Measurements from ENCODE around the gene CLEC2L.

Gene CLEC2L

DNA sequence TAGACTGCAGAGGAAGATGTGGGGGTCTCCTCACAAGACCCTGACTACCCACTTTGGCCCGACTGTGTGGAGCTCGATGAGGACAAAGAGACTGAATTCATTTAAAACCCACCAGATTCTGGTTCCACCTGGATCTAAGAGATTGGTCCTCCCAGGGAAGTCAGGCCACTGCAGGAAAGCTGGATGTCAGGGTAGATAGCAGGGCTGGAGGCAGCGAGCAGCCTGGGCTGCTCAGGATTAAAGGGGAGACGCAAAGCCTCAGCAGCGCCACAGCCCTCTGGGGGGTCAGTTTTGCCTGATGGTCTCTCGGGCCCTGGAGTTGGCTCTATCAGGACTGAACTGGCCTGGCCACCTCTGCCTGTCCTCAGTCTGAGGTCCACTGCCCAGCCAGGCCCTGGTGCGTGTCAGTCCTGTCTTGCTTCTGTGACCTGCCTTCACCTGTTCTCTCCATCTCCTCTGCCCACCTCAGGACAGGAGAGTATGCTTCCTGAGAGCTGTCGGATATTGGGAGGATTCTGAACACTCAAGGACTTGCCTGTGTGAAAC is 27.8 kb upstream of the CLEC2L start:
- Histone ChIP-seq H3K9ac (ENCODE audit: low read depth, low read length) (no peak overlapping the region), H3K36me3 (ENCODE audit: insufficient read depth, low read length) (no peaks in the 10 kb centered on the region), H3K4me1 (ENCODE audit: insufficient read depth, low read length) (peaks cover 6% of the 10 kb centered on the region), H3K4me3 (ENCODE audit: low read depth in 1 of 2, low read length in 2 of 2) (no peak overlapping the region), H3K27ac (ENCODE audit: low read length) (no peak overlapping the region), H2AFZ (ENCODE audit: low read depth, low read length) (no peak overlapping the region), H3K27me3 (ENCODE audit: insufficient read depth, low read length, poor library complexity) (no peaks in the 10 kb centered on the region), H3K4me2 (ENCODE audit: insufficient read depth, low read length) (no peak overlapping the region), H3K79me2 (ENCODE audit: insufficient read depth, low read length) (no peaks in the 10 kb centered on the region), H4K20me1 (ENCODE audit: insufficient read depth, low read length) (no peaks in the 10 kb centered on the region), H3K9me3 (ENCODE audit: insufficient read depth, low read length, severe bottlenecking) (no peaks in the 10 kb centered on the region)
- no peak for DNase-seq
- ATAC-seq (ENCODE audit: insufficient read depth, low read depth): no peak
- TF ChIP-seq, protein P1, sequence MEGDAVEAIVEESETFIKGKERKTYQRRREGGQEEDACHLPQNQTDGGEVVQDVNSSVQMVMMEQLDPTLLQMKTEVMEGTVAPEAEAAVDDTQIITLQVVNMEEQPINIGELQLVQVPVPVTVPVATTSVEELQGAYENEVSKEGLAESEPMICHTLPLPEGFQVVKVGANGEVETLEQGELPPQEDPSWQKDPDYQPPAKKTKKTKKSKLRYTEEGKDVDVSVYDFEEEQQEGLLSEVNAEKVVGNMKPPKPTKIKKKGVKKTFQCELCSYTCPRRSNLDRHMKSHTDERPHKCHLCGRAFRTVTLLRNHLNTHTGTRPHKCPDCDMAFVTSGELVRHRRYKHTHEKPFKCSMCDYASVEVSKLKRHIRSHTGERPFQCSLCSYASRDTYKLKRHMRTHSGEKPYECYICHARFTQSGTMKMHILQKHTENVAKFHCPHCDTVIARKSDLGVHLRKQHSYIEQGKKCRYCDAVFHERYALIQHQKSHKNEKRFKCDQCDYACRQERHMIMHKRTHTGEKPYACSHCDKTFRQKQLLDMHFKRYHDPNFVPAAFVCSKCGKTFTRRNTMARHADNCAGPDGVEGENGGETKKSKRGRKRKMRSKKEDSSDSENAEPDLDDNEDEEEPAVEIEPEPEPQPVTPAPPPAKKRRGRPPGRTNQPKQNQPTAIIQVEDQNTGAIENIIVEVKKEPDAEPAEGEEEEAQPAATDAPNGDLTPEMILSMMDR (IDR thresholded peaks at IDR 0.05; ENCODE audit: borderline replicate concordance, extremely low read depth, low read length, poor library complexity, severe bottlenecking): no peak
- TF ChIP-seq EZH2 (IDR thresholded peaks at IDR 0.05; ENCODE audit: borderline replicate concordance, low read depth, low read length, severe bottlenecking): no peak

DNA sequence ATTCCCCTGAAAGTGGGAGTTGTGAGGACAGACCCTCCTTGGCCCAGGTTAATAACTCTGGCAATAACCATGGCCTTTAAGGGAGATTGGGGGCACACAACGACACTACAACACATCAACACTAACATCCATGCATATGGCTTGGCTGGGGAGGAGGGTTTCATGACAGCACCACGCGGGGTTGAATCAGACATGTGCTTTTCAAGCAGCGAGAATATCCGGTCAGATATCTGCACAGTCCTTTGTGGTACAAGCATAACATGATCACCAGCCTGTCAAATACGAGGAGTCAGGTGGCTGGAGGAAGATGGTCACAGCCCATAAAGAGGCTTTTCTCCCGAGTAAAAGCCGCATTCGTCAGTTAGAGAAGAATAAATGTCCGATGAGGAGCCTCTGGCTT is 27.0 kb upstream of the CLEC2L start:
- no peaks in the 10 kb centered on the region for H4K20me1 ChIP-seq (ENCODE audit: insufficient read depth, low read length)
- H3K4me2 ChIP-seq (ENCODE audit: insufficient read depth, low read length): no peak overlapping the region
- no peak for ATAC-seq (ENCODE audit: insufficient read depth, low read depth)
- no peak overlapping the region for H3K27ac ChIP-seq (ENCODE audit: low read length)
- H3K27me3 ChIP-seq (ENCODE audit: insufficient read depth, low read length, poor library complexity): no peaks in the 10 kb centered on the region
- H3K36me3 ChIP-seq (ENCODE audit: insufficient read depth, low read length): no peaks in the 10 kb centered on the region
- H3K9ac ChIP-seq (ENCODE audit: low read depth, low read length): no peak overlapping the region
- H2AFZ ChIP-seq (ENCODE audit: low read depth, low read length): no peak overlapping the region
- peaks cover 6% of the 10 kb centered on the region for H3K4me1 ChIP-seq (ENCODE audit: insufficient read depth, low read length)
- H3K4me3 ChIP-seq (ENCODE audit: low read depth in 1 of 2, low read length in 2 of 2): no peak overlapping the region
- DNase-seq: no peak
- H3K9me3 ChIP-seq (ENCODE audit: insufficient read depth, low read length, severe bottlenecking): no peaks in the 10 kb centered on the region
- TF ChIP-seq, protein P1 (IDR thresholded peaks at IDR 0.05; ENCODE audit: borderline replicate concordance, extremely low read depth, low read length, poor library complexity, severe bottlenecking): no peak
- TF ChIP-seq EZH2 (IDR thresholded peaks at IDR 0.05; ENCODE audit: borderline replicate concordance, low read depth, low read length, severe bottlenecking): no peak
- H3K79me2 ChIP-seq (ENCODE audit: insufficient read depth, low read length): no peaks in the 10 kb centered on the region

DNA sequence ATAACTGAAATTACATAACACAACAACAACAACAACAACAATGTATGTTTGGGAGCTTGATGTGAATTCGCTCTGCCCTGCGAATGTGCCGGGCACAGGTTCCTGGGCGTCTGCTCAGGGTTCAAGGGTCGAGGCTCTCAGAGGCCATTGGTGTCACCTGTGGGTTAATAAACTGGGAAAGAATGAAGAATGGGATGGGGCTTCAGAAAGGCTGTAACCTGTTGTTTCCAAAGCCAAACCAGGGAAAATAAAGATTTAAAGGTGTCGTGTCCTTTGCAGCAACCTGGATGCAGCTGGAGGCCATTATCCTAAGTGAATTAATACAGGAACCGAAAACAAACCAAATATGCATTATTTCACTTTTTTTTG is 22.7 kb upstream of the CLEC2L start:
- DNase-seq (no peak), ATAC-seq (ENCODE audit: insufficient read depth, low read depth) (no peak)
- H4K20me1 ChIP-seq (ENCODE audit: insufficient read depth, low read length): no peaks in the 10 kb centered on the region
- no peaks in the 10 kb centered on the region for H3K36me3 ChIP-seq (ENCODE audit: insufficient read depth, low read length)
- no peaks in the 10 kb centered on the region for H3K79me2 ChIP-seq (ENCODE audit: insufficient read depth, low read length)
- peaks cover 6% of the 10 kb centered on the region for H3K4me1 ChIP-seq (ENCODE audit: insufficient read depth, low read length)
- H3K27ac ChIP-seq (ENCODE audit: low read length): no peak overlapping the region
- H3K4me2 ChIP-seq (ENCODE audit: insufficient read depth, low read length): no peak overlapping the region
- TF ChIP-seq, protein P1 (IDR thresholded peaks at IDR 0.05; ENCODE audit: borderline replicate concordance, extremely low read depth, low read length, poor library complexity, severe bottlenecking): no peak
- no peak for TF ChIP-seq EZH2 (IDR thresholded peaks at IDR 0.05; ENCODE audit: borderline replicate concordance, low read depth, low read length, severe bottlenecking)
- no peaks in the 10 kb centered on the region for H3K9me3 ChIP-seq (ENCODE audit: insufficient read depth, low read length, severe bottlenecking)
- H3K9ac ChIP-seq (ENCODE audit: low read depth, low read length): no peak overlapping the region
- no peaks in the 10 kb centered on the region for H3K27me3 ChIP-seq (ENCODE audit: insufficient read depth, low read length, poor library complexity)
- no peak overlapping the region for H2AFZ ChIP-seq (ENCODE audit: low read depth, low read length)
- H3K4me3 ChIP-seq (ENCODE audit: low read depth in 1 of 2, low read length in 2 of 2): no peak overlapping the region

DNA sequence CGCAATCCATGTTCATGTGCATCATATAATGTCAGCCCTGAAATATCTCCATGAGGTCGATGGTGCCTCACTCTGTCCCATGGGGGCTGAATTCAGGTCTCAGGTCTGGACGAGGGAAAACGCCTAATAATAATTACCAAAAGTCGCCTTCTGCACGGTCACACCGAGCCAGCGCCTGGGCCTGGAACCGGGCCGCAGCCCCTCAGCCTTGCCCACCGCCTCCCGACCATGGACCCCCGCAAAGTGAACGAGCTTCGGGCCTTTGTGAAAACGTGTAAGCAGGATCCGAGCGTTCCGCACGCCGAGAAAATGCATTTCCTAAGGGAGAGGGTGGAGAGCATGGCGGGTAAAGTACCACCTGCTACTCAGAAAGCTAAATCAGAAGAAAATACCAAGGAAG is 21.3 kb upstream of the CLEC2L start:
- H3K27ac ChIP-seq (ENCODE audit: low read length): no peak overlapping the region
- DNase-seq: no peak
- TF ChIP-seq, protein P1 (IDR thresholded peaks at IDR 0.05; ENCODE audit: borderline replicate concordance, extremely low read depth, low read length, poor library complexity, severe bottlenecking): no peak
- TF ChIP-seq EZH2 (IDR thresholded peaks at IDR 0.05; ENCODE audit: borderline replicate concordance, low read depth, low read length, severe bottlenecking): no peak
- H2AFZ ChIP-seq (ENCODE audit: low read depth, low read length): no peak overlapping the region
- H3K36me3 ChIP-seq (ENCODE audit: insufficient read depth, low read length): no peaks in the 10 kb centered on the region
- no peak overlapping the region for H3K4me2 ChIP-seq (ENCODE audit: insufficient read depth, low read length)
- no peak for ATAC-seq (ENCODE audit: insufficient read depth, low read depth)
- no peaks in the 10 kb centered on the region for H4K20me1 ChIP-seq (ENCODE audit: insufficient read depth, low read length)
- H3K9ac ChIP-seq (ENCODE audit: low read depth, low read length): no peak overlapping the region
- no peak overlapping the region for H3K4me3 ChIP-seq (ENCODE audit: low read depth in 1 of 2, low read length in 2 of 2)
- peaks cover 6% of the 10 kb centered on the region for H3K4me1 ChIP-seq (ENCODE audit: insufficient read depth, low read length)
- H3K9me3 ChIP-seq (ENCODE audit: insufficient read depth, low read length, severe bottlenecking): no peaks in the 10 kb centered on the region
- no peaks in the 10 kb centered on the region for H3K27me3 ChIP-seq (ENCODE audit: insufficient read depth, low read length, poor library complexity)
- no peaks in the 10 kb centered on the region for H3K79me2 ChIP-seq (ENCODE audit: insufficient read depth, low read length)

Measured in DND-41 (cell line).